NCI-H2107 treated with DMSO at 0.1 percent for 48 hours (cell line): Measurements from ENCODE around the gene UBE2H.

Experiments
- DNase-seq: peaks from one replicate; lab custom pipeline; 2025; ENCODE audit not compliant: unreplicated experiment; lab: John Stamatoyannopoulos, UW

Gene UBE2H

GRCh38 chr7:129790136-129790535 is 162.6 kb downstream of the UBE2H start:
- no peak for DNase-seq

- no peak for DNase-seq
Measured at GRCh38 chr7:129789652-129790051, 163.1 kb downstream of the UBE2H start.

GRCh38 chr7:129789000-129789399 is 163.8 kb downstream of the UBE2H start:
- DNase-seq, result no peak

- DNase-seq, result no peak
Measured at GRCh38 chr7:129786825-129787563, 165.8 kb downstream of the UBE2H start.

- no peak for DNase-seq
Measured at GRCh38 chr7:129785685-129786514, 166.9 kb downstream of the UBE2H start.

GRCh38 chr7:129784783-129785684 is 167.7 kb downstream of the UBE2H start:
- DNase-seq, result no peak

GRCh38 chr7:129784437-129784782 is 168.3 kb downstream of the UBE2H start:
- no peak for DNase-seq

GRCh38 chr7:129783584-129783919 is 169.2 kb downstream of the UBE2H start:
- no peak for DNase-seq

- no peak for DNase-seq
Measured at GRCh38 chr7:129782818-129783583, 169.8 kb downstream of the UBE2H start.

GRCh38 chr7:129781928-129782817 is 170.6 kb downstream of the UBE2H start:
- DNase-seq, result peak; percentile 74

- DNase-seq, result peak; percentile 41
Measured at GRCh38 chr7:129780974-129781927, 171.5 kb downstream of the UBE2H start.
